ENCODE results near the gene SMIM20. TPM values are rescaled to one million over a fixed set of nuclear protein-coding genes. Genes with fewer than 3 reads are reported as not detected.

SMIM20 gene
- total RNA-seq, 4 donors from 2014 or later = 21.4 to 33.5 (median 25.6) TPM

GRCh38 chr4:25938366-25938765 is 24.3 kb downstream of the SMIM20 start:
- ATAC-seq (ENCODE audit: low FRiP score) = no peak

DNA sequence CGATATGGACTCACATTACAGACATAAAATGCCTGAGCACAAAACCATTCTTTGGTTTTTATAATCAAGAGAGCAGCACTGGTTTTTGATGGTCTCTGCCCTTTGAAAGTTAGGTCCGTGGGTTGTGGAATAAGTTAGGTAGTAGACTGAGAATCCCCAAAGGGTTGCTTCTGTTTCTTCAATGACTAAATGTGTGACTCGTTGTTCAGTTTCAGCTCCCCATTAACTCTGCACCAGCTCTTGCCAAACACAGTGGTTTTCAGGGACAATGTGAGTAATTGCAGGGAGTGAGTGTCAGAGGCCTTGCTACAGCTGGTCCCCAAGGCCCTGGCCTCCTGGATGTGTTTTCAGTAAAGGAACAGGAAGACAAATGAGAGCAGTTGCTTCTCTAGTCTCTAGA is 24.8 kb downstream of the SMIM20 start:
- ATAC-seq (ENCODE audit: low FRiP score) = no peak
- DNase-seq (ENCODE audit: low spot score) = no peak
- TF ChIP-seq CTCF (IDR thresholded peaks at IDR 0.05) = no peak

More at GRCh38 chr4:25938366-25938765, 24.3 kb downstream of the SMIM20 start:
- TF ChIP-seq CTCF (IDR thresholded peaks at IDR 0.05) = no peak
- DNase-seq (ENCODE audit: low spot score) = no peak

DNA sequence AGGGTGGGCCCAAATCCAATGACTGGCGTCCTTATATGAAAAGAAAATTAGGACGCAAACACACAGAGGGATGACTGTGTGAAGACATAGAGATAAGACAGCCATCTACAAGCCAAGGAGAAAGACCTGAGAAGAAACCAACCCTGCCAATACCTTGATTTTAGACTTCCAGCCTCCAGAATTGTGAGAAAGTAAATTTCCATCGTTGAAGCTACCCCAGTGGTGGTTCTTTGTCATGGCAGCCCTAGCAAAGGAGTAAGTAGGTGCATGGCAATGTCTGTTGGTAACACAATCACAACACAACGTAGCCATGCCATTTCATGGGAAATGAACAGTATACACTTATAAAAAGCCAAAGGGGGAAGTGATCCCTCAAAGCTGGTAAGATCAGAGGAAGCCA is 25.3 kb downstream of the SMIM20 start:
- DNase-seq (ENCODE audit: low spot score) (no peak), ATAC-seq (ENCODE audit: low FRiP score) (no peak)
- TF ChIP-seq CTCF (IDR thresholded peaks at IDR 0.05) = no peak

DNA sequence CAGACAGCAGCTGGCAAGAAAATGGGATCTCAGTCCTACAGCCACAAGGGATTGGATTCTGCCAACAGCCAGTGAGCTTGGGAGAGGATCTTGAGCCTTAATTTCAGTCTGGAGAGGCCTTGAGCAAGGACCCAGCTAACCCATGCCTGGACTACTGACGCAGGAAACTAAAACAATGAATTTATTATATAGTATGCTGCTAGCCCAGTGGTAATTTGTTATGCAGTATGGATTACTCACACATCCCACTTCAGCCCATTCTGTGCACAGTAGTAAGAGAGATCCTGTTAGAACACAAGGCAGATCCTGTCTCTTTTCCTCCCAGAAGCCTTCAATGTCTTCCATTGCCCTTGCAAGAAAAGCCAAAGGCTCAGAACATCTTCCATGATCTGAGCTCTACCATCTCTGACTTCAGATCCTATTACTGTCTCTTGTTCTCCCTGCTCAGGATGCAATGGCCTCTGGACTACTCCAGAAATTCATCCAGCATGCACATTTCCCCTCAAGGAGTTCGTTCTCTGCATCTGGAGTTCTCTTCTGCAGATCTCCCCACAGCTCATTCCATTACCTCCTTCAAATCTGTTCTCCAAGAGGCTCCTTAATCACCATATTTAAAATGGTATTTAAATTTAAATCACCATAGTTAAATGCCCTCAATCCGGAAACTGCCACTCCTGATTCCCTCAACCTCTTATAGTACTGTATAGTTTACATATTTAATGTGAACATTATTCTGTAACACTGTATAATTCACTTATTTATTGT is 27.6 kb downstream of the SMIM20 start:
- ATAC-seq (ENCODE audit: low FRiP score) (no peak), DNase-seq (ENCODE audit: low spot score) (no peak)
- TF ChIP-seq CTCF (IDR thresholded peaks at IDR 0.05) = no peak

DNA sequence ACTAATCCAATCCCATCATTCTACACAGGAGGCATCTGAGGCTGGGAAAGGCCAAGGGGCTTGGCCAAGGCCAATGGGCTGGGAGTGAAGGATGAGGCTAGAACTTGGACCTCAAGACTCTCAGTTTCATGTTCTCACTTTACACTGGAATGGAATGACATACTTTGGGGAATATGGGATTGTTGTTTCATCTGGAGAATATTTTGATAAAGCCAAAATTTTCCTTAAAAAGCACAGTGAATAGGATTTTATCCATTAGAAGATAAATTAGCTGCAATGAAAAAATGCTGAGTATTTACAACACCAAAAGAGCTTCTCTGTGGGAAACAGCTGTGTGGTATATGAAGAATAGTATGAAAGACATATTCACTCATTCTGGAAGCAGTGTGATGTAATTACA is 29.3 kb downstream of the SMIM20 start:
- TF ChIP-seq CTCF (IDR thresholded peaks at IDR 0.05) = no peak
- ATAC-seq (ENCODE audit: low FRiP score) = no peak
- no peak for DNase-seq (ENCODE audit: low spot score)

GRCh38 chr4:25943805-25944204 is 29.8 kb downstream of the SMIM20 start:
- ATAC-seq (ENCODE audit: low FRiP score) (no peak), DNase-seq (ENCODE audit: low spot score) (no peak)
- TF ChIP-seq CTCF (IDR thresholded peaks at IDR 0.05) = no peak

DNA sequence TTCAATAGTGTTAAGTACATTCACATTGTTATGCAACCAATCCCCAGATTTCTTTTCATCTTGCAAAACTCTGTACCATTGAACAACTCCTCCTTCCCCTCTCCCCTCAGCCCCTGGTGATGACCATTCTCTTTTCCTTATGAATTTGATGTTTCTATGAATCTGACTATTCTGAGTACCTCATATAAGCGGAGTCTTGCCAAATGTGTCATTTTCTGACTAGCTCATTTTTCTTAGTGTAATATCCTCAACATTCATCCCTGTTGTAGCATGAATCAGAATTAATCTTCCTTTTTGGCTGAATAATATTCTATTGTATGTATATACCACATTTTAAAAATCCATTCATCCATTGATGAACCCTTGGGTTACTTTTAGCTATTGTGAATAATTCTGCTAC is 34.0 kb downstream of the SMIM20 start:
- no peak for TF ChIP-seq CTCF (IDR thresholded peaks at IDR 0.05)
- DNase-seq (ENCODE audit: low spot score) (no peak), ATAC-seq (ENCODE audit: low FRiP score) (no peak)

All from omental fat pad (tissue), 4 donors.